ENCODE measurements around the gene MTTP. TPM values are rescaled to one million over a fixed set of nuclear protein-coding genes. Genes with fewer than 3 reads are reported as not detected.

MTTP gene
- total and polyA plus RNA-seq, 9 donors: 0.67 to 4.8 (median 2.2) TPM

DNA sequence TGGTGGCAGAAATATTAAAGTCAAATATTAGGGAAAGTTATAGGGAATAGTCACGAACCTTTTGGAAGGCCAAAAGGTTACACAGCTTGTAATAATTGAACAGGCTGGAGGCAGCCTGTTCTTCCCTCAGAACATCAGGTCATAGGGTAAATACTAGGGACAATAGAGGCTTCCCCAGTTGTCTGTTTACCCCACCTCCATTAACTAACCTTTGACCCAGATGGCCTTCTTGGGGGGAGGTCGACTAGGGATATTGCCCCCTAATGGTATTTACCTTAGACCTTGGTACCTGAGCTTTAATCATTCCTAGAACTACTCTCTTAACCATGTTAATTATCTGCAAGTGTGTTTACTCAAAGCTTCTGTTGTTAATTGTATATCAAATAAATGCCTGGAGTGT is 37.8 kb upstream of the MTTP start:
- Histone ChIP-seq H3K9me3 (no peaks in the 10 kb centered on the region), H3K27me3 (no peaks in the 10 kb centered on the region), H3K36me3 (no peaks in the 10 kb centered on the region), H3K27ac (no peak overlapping the region), H3K4me3 (no peak overlapping the region), H3K4me1 (ENCODE audit: insufficient read depth) (no peaks in the 10 kb centered on the region)
- WGBS, 3 donors: 50 to 66% (median 51%) methylated on average over 2 of the region's 2 CpGs
- intact Hi-C loops (cut with DNase I): no loop called here
- no peak for DNase-seq
- TF ChIP-seq POLR2A (IDR thresholded peaks at IDR 0.05) (no peak), EP300 (IDR thresholded peaks at IDR 0.05) (no peak)
- TF ChIP-seq, protein P1, sequence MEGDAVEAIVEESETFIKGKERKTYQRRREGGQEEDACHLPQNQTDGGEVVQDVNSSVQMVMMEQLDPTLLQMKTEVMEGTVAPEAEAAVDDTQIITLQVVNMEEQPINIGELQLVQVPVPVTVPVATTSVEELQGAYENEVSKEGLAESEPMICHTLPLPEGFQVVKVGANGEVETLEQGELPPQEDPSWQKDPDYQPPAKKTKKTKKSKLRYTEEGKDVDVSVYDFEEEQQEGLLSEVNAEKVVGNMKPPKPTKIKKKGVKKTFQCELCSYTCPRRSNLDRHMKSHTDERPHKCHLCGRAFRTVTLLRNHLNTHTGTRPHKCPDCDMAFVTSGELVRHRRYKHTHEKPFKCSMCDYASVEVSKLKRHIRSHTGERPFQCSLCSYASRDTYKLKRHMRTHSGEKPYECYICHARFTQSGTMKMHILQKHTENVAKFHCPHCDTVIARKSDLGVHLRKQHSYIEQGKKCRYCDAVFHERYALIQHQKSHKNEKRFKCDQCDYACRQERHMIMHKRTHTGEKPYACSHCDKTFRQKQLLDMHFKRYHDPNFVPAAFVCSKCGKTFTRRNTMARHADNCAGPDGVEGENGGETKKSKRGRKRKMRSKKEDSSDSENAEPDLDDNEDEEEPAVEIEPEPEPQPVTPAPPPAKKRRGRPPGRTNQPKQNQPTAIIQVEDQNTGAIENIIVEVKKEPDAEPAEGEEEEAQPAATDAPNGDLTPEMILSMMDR (IDR thresholded peaks at IDR 0.05): no peak

DNA sequence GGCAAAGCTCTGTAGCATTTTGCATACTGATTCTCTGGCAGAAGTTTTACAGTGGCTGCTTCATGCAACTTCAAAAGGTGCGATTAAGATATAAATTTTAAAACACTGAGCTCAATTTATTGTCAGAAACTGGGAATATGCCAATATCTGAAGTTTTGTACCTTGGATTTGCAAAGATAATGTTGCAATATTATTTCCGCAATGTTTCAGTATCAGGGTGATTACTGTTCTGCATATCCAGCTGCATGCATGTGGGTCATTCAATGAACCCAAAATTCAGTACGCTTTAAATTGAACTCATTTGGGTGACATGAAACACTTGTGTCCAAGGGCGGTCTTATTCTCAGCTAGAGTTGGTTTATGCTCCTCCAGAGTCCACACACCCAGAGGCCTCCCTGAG is 37.0 kb upstream of the MTTP start:
- Histone ChIP-seq H3K27ac (no peak overlapping the region), H3K4me3 (no peak overlapping the region), H3K9me3 (no peaks in the 10 kb centered on the region), H3K27me3 (no peaks in the 10 kb centered on the region), H3K4me1 (ENCODE audit: insufficient read depth) (no peaks in the 10 kb centered on the region), H3K36me3 (no peaks in the 10 kb centered on the region)
- TF ChIP-seq POLR2A (IDR thresholded peaks at IDR 0.05): no peak
- TF ChIP-seq, protein P1 (IDR thresholded peaks at IDR 0.05): no peak
- TF ChIP-seq EP300 (IDR thresholded peaks at IDR 0.05): no peak
- WGBS, 3 donors: 56 to 75% (median 57%) methylated on average over 4 of the region's 4 CpGs
- intact Hi-C loops (cut with DNase I): no loop called here
- DNase-seq: no peak

DNA sequence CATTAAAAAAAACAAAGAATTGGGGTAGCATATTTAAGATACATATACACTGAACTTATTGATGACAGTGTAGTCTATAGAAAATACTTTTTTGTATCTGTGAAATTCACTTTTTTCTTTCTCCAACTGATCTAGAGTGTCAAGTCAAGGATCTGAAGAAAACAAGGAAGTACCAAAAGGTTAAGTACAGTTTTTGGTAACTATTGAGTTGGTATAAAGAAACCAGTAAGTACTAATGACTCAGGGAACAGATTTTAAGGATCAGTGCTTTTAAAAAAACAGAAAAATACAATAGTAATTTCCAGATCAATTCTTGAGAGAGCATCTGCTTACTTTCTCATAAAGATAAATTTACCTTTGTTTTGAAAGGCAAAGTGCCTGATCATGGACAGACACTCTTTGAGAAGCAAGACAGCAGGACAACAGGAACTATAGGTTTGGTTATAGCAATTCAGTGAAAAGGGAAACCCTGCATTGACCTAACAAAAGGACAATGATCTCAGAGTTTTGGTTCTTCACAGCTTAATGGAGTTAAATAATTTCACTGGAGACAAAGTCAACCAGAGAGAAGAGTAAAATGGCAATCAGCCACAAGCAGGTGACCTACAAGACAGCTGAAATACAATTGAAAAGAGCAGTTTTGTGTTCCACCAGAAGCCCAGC is 34.2 kb upstream of the MTTP start:
- DNase-seq: no peak
- intact Hi-C loops (cut with DNase I): no loop called here
- no peak for TF ChIP-seq EP300 (IDR thresholded peaks at IDR 0.05)
- TF ChIP-seq POLR2A (IDR thresholded peaks at IDR 0.05): no peak
- TF ChIP-seq, protein P1 (IDR thresholded peaks at IDR 0.05): no peak

DNA sequence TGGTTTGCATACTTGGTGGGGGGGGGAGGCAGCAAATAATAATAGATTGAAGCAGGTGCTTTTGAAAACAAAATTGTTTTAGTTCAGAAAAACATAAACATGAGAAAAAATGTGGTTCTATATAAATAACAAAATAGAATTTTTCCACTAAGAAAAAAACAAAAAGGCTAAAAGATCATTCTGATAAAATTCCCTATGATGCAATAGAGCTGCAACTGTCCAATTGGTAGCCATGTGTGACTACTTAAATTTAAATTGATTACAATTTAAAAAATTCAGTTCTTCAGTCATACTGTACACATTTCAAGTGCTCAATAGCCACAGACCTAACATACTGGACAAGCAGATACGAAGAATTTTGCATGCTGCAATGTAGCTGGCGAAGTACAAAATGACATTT is 21.8 kb upstream of the MTTP start:
- no peak for TF ChIP-seq POLR2A (IDR thresholded peaks at IDR 0.05)
- TF ChIP-seq, protein P1 (IDR thresholded peaks at IDR 0.05): no peak
- no peak for TF ChIP-seq EP300 (IDR thresholded peaks at IDR 0.05)
- intact Hi-C loops (cut with DNase I): no loop called here
- no peak overlapping the region for H3K27ac ChIP-seq
- H3K36me3 ChIP-seq: no peaks in the 10 kb centered on the region
- H3K9me3 ChIP-seq: no peaks in the 10 kb centered on the region
- DNase-seq: no peak
- H3K4me3 ChIP-seq: no peak overlapping the region
- WGBS, 3 donors: 98 to 99% (median 99%) methylated on average over 2 of the region's 2 CpGs
- H3K27me3 ChIP-seq: no peaks in the 10 kb centered on the region
- H3K4me1 ChIP-seq (ENCODE audit: insufficient read depth): no peaks in the 10 kb centered on the region

More for the DNA sequence above, 34.2 kb upstream of the MTTP start:
- H3K4me1 ChIP-seq (ENCODE audit: insufficient read depth): no peaks in the 10 kb centered on the region
- H3K9me3 ChIP-seq: no peaks in the 10 kb centered on the region
- H3K27ac ChIP-seq: no peak overlapping the region
- no peaks in the 10 kb centered on the region for H3K27me3 ChIP-seq
- no peak overlapping the region for H3K4me3 ChIP-seq
- H3K36me3 ChIP-seq: no peaks in the 10 kb centered on the region

Measured in ovary (tissue), 9 donors.